ENCODE results near the gene CMSS1. TPM values are rescaled to one million over a fixed set of nuclear protein-coding genes. Genes with fewer than 3 reads are reported as not detected.

The CMSS1 gene
- total RNA-seq, 1 experiment from 2014 or later = 70.6 TPM

DNA sequence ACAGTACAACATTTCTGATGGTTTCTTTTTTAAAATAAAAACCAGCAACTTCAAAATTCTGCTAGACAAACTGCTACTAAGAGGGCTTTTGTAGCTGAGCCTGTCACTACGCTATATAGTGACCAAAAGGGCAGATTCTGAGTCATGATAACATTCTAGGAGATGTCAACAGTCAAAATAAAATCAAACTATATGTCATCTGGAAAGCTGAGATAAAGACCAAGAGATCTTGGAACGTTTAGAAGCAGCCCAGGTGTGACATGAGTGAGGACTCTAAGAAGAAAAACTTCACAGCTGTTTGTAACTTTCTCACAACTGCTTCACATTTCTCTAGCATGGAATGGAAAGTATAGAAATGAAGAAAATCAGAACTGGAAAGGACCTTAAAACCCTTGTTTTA, 212.0 kb downstream of the CMSS1 start:
- Mint-ChIP-seq H3K4me1 (peaks cover 14% of the 10 kb centered on the region), H3K4me3 (no peak overlapping the region), H3K36me3 (no peaks in the 10 kb centered on the region), H3K27me3 (ENCODE audit: low read depth) (no peaks in the 10 kb centered on the region), H3K27ac (no peak overlapping the region), H3K9me3 (no peaks in the 10 kb centered on the region)
- TF ChIP-seq USF1 (CRISPR knock-in tag; IDR thresholded peaks at IDR 0.05) = no peak
- no peak for TF ChIP-seq ZNF423 (CRISPR knock-in tag; IDR thresholded peaks at IDR 0.05)
- TF ChIP-seq MYBL2 (CRISPR knock-in tag; IDR thresholded peaks at IDR 0.05) = no peak
- TF ChIP-seq ZNF532 (CRISPR knock-in tag; IDR thresholded peaks at IDR 0.05; ENCODE audit: borderline replicate concordance) = no peak
- TF ChIP-seq, protein P1, sequence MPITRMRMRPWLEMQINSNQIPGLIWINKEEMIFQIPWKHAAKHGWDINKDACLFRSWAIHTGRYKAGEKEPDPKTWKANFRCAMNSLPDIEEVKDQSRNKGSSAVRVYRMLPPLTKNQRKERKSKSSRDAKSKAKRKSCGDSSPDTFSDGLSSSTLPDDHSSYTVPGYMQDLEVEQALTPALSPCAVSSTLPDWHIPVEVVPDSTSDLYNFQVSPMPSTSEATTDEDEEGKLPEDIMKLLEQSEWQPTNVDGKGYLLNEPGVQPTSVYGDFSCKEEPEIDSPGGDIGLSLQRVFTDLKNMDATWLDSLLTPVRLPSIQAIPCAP (CRISPR knock-in tag; IDR thresholded peaks at IDR 0.05) = no peak
- TF ChIP-seq ZNF512 (CRISPR knock-in tag; IDR thresholded peaks at IDR 0.05; ENCODE audit: borderline replicate concordance) = no peak
- TF ChIP-seq SMAD3 (CRISPR knock-in tag; IDR thresholded peaks at IDR 0.05; ENCODE audit: borderline replicate concordance) = no peak
- DNase-seq (ENCODE audit: low spot score) (no peak), ATAC-seq (no peak)
- CTCF ChIA-PET = interaction anchor here (1.3 kb wide), 1 partner anchor 186 kb away, joined by 4 read pairs; no protein-coding TSS in a partner anchor
- POLR2A ChIA-PET = no interaction called here

- no peak overlapping the region for H3K27ac Mint-ChIP-seq
- no peaks in the 10 kb centered on the region for H3K9me3 Mint-ChIP-seq
- H3K27me3 Mint-ChIP-seq (ENCODE audit: low read depth) = no peaks in the 10 kb centered on the region
- CTCF ChIA-PET = no interaction called here
- ATAC-seq (no peak), DNase-seq (ENCODE audit: low spot score) (no peak)
- H3K4me1 Mint-ChIP-seq = peaks cover 14% of the 10 kb centered on the region
- H3K36me3 Mint-ChIP-seq = no peaks in the 10 kb centered on the region
- H3K4me3 Mint-ChIP-seq = no peak overlapping the region
- POLR2A ChIA-PET = no interaction called here
- no peak for TF ChIP-seq ZNF396 (CRISPR knock-in tag; IDR thresholded peaks at IDR 0.05; ENCODE audit: borderline replicate concordance)
- TF ChIP-seq, protein P2, sequence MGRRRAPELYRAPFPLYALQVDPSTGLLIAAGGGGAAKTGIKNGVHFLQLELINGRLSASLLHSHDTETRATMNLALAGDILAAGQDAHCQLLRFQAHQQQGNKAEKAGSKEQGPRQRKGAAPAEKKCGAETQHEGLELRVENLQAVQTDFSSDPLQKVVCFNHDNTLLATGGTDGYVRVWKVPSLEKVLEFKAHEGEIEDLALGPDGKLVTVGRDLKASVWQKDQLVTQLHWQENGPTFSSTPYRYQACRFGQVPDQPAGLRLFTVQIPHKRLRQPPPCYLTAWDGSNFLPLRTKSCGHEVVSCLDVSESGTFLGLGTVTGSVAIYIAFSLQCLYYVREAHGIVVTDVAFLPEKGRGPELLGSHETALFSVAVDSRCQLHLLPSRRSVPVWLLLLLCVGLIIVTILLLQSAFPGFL (CRISPR knock-in tag; IDR thresholded peaks at IDR 0.05; ENCODE audit: borderline replicate concordance) = no peak
- TF ChIP-seq, protein P1 (CRISPR knock-in tag; IDR thresholded peaks at IDR 0.05) = no peak
- TF ChIP-seq IRF2 (CRISPR knock-in tag; IDR thresholded peaks at IDR 0.05; ENCODE audit: borderline replicate concordance, low read depth) = no peak
- no peak for TF ChIP-seq PRDM15 (CRISPR knock-in tag; IDR thresholded peaks at IDR 0.05)
- no peak for TF ChIP-seq ZNF138 (CRISPR knock-in tag; conservative IDR thresholded peaks at IDR 0.05)
- no peak for TF ChIP-seq ZNF425 (CRISPR knock-in tag; conservative IDR thresholded peaks at IDR 0.05)
- TF ChIP-seq, protein P3, sequence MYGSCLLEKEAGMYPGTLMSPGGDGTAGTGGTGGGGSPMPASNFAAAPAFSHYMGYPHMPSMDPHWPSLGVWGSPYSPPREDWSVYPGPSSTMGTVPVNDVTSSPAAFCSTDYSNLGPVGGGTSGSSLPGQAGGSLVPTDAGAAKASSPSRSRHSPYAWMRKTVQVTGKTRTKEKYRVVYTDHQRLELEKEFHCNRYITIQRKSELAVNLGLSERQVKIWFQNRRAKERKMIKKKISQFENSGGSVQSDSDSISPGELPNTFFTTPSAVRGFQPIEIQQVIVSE (CRISPR knock-in tag; IDR thresholded peaks at IDR 0.05; ENCODE audit: borderline replicate concordance) = no peak
- no peak for TF ChIP-seq GTF2I (CRISPR knock-in tag; conservative IDR thresholded peaks at IDR 0.05)
- TF ChIP-seq ESRRA (CRISPR knock-in tag; IDR thresholded peaks at IDR 0.05; ENCODE audit: borderline replicate concordance) = no peak
Measured at GRCh38 chr3:100030346-100030745, 212.7 kb downstream of the CMSS1 start.
